Cerebellar nuclear complex (tissue), 1 donor: ENCODE data around the gene DIRAS2.
A peak's percentile ranks its signal among the peaks of the same experiment; 100 is the strongest.
"Not testable (repeated sequence)": the region's sequence is repeated elsewhere in the genome, so short reads cannot be mapped to it uniquely, and the experiment has no call there.

Source experiments
- DNase-seq, 2 experiments: peaks; one replicate each; lab custom pipeline; 2025; lab: John Stamatoyannopoulos, UW

DIRAS2 gene, protein sequence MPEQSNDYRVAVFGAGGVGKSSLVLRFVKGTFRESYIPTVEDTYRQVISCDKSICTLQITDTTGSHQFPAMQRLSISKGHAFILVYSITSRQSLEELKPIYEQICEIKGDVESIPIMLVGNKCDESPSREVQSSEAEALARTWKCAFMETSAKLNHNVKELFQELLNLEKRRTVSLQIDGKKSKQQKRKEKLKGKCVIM

DNA sequence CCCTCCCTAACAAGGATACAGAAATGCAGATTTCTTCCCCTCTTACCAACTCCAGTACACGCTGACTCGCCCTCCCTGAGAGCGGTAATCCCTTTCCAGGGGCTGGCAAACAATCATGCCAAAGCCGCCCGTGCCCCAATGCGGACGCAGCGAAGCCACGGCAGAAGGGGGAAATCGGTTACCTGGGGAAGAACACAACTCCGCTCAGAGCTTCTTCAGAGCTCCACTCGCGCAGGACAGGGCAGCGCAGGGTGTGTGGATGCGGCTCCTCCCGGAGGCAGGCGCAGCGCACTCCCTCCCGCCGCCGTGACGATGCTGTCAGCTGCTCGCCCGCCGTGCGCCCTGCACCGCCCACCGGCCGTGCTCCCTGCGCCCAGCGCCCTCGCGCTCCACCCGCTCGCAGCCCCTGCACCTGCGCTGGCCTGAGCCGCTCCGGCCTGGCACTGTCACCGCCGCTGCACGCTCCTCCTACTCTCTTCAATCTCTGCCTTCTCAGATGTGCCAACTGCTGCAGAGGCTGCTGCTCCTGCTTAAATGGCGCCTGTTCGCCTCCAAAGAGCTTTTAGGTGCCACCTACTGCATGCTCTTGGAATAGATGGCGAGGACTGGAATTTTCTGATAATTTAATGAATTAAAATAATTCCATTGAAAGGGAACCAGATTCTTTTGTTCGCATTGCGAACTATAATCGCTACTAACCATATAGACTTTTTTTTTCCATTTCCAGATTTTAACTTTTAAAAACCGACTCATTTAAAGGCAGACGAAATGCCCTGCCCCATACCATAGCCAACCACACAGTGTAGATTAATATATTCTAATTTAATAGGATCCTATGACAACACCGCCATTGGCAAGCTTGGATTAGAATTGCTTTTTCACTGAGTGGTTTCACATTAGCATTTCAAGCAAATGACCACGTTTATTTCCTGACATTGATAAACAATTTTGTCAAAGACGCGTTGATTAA, at the start of gene DIRAS2:
Gene DIRAS2, minus strand, starts transcription at position 255 of the 970 bp plus-strand sequence. CDS start 28,997 bp downstream, outside the sequence.
- peak; percentile 60 to 97 for DNase-seq

DNA sequence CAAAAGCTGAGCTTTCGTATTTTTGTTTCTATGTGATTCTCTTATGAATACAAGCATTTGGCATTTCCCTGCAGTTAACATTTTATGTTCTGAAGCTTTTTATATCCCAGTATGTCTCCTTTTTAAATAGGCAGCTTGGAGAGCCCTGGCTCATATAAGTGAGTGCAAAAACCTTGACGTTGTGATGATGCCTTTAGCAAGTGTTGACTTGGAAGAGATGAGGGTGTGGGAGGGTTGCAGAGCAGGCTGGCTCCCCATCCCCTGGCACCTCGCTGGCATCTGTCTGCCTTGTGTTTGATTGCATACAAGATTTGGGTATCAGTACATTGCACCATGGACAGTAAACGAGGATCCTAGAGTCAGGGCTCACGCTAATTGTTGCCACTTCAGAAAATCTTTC, 42.1 kb upstream of the DIRAS2 start:
- DNase-seq: no peak

DNA sequence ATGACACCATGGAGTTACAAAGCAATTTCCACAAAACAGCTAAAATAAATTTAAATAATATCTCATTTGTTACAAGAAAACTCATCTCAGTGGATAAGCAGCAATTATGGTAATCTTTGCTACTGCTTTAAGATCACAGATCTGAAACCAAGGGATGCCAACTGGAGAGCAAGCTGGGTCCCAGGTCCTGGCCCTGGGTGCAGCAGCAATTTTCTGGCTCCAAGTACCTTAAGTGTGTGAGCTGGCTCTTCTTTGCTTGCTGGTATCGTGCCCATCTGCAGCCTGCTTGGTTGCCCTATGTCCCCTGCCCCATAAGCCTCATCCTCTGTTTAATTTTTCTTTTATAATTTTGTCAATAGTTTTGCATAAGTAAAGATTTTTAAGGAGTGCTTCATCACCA, 41.5 kb upstream of the DIRAS2 start:
- DNase-seq: no peak

DNA sequence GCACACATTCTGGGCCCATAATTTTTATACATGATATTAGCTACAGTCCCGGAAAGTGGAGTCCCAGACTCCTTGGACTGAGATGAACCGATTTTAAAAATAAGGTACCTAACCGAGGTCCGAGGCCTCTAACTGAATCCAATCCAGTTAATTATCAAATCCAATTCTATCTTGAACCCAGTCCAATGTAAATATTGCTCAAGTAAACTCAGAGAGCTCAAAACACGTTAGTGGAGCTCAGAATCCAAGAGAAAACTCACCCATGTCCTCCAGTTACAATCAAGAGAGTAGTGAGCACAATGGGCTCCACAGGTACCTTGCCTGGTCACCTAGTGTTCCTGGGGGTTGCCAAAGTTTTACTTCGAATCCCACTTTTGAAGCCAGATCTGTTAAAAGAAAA, 37.9 kb upstream of the DIRAS2 start:
- no peak for DNase-seq

DNA sequence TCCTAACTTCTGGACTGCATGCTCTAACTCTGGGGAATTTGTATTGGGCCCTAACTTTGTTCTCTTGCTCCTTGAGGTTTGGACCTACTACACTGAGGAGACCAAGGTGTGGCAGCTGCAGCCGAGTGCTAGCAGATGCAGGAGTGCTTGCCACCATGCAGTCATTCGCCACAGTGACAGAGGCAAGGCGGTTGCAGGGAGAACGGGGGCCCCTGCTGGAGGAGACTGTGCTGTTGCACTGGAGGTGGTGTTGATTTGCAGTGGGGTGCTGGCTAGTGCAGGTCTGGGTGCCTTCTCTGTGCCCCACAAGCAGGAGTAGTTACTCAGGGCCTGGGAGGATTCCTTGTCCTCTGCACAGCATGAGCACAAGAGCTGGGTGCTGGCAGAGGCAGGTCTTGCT, 22.4 kb upstream of the DIRAS2 start:
- DNase-seq: no peak

DNA sequence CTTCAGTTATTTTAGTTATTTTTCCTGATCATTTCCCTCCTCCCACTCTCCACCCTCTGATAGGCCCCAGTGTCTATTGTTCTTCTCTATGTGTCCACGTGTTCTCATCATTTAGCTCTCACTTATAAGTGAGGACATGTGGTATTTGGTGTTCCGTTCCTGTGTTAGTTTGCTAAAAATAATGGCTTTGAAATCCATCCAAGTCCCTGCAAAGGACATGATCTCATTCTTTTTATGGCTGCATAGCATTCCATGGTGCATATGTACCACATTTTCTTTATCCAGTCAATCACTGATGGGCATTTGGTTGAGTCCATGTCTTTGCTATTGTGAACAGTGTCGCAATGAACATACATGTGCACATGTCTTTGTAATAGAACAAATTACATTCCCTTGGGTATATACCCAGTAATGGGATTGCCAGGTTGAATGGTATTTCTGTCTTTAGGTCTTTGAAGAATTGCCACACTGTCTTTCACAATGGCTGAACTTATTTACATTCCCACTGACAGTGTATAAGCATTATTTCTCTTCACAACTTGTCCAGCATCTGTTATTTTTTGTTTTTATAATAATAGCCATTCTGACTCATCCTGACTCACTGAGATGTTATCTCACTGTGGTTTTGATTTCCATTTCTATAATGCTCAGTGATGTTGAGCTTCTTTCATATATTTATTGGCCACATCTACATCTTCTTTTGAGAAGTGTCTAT, 17.2 kb upstream of the DIRAS2 start:
- no peak for DNase-seq

DNA sequence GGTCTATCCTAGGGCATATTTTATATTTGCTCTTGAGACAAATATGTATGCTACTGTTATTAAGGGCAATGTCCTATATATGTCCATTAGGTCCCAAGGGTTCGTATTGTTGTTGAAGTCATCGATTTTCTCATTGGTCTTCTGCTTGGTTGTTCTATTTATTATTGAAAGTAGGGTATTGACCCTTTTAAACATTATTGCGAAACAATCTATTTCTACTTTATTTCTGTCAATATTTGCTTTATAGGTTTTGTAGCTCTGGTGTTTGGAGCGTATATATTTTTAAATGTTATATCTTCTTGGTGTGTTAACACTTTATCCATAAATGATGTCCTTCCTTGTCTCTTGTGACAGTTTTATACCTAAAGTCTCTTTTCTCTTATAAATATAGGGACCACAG, 16.2 kb upstream of the DIRAS2 start:
- no peak for DNase-seq

DNA sequence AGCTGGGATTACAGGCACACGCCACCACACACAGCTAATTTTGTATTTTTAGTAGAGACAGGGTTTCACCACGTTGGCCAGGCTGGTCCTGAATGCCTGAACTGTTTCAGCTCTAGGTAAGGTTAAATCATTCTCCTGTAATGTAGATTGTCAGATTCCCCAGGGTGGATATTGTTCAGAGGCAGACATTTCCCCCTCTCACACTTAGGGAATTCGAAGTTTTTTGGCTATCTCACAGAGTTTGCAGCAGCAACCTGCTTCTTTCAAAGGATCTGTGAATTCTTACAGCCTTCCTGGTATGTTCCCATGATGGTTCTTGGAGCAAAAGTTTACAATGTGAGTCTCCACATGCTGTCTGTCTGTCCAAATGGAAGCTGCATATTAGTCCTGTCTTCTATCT, 15.6 kb upstream of the DIRAS2 start:
- no peak for DNase-seq

DNA sequence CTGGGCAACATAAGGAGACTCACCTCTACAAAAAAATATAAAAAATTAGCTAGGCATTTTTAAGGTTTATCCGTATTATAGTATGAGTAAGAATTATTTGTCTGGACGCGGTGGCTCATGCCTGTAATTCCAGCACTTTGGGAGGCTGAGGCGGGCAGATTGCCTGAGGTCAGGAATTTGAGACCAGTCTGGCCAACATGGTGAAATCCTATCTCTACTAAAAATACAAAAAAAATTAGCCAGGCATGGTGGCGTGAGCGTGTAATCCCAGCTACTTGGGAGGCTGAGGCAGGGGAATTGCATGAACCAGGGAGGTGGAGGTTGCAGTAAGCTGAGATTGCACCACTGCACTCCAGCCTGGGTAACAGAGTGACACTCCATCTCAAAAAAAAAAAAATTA, 14.3 kb upstream of the DIRAS2 start:
- not testable (repeated sequence) for DNase-seq

DNA sequence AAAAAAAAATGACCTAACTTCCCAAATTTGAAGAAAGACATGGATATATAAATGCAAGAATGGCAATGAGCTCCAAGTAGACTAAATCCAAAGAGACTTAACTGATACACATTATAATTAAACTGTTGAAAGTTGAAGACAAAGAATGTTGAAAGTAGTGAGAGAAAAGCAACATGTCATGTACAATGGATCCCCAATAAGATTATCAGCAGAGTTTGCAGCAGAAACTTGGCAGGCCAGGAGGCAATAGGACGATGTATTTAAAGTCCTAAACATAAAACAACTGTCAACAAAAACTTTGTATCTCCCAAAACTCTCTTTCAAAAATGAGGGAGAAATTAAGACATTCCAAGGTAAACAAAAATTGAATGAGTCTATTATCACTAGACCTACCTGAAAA, 8.6 kb upstream of the DIRAS2 start:
- DNase-seq: no peak

DNA sequence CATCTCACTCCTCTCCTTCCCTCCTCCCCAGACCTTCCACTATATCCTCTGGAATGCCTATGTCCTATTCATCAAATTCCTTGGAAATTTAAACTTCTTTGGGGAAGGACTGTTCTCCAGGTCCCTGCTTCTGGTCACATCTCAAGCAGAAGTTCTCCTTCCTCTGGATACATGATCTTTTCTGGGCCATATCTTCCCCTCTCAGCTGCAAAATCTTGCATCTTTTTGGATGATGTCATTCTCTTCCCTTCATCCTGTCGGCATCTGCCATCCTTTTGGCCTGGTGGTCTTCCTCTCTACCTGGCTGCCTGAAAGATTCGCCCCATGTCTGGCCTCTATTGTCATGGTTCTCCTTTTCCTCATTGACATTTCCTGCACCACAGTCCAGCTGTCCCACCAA, 5.2 kb upstream of the DIRAS2 start:
- DNase-seq: no peak

DNA sequence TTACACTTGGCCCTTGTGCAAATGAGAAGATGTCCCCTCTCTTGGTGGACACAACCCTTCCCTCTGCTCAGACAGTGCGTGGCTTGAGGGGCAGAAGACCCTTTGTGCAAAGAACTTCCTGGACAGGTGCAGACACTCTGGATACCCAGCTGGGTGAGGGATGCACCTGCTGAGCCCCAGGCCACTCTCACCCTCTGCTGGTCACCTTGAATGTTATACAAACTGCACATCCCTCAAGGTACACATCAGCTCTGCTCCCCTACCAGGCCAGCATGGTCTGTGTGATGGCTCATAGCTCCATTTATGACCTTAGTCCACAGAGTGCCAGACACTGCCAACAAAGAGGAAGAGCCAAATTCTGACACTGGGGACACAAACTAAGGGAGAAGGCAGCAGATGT, 3.1 kb upstream of the DIRAS2 start:
- DNase-seq: no peak

DNA sequence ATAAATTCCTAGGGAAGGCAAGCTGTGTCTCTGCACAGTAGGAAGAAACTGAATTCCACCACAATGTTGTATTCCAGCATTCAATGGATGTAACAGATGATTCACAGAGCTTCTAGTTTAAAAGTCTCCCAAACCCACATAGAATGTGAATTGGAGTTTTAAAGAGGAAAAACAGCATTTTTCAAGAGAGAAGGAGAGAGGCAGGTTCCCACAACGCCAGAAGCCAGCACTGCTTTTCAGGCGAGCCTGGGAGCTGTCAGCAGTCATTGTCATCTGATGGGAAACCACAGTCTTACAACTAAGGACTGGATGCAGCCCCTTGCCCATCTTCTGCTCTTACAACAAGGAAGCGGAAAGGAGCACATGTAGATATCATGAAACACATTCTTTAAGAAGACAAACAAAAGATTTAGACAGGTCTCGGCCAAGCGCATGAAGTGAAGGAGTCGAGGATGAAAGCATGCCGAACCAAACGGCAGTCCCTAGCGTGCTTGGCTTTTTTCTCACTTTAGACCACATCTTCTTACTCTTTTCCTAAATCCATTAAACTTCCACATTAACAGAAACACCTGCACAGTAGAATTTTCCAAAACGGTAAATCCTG, 638 bp downstream of the DIRAS2 start:
- DNase-seq: peak in 1 of 2 experiments; percentile 65

DNA sequence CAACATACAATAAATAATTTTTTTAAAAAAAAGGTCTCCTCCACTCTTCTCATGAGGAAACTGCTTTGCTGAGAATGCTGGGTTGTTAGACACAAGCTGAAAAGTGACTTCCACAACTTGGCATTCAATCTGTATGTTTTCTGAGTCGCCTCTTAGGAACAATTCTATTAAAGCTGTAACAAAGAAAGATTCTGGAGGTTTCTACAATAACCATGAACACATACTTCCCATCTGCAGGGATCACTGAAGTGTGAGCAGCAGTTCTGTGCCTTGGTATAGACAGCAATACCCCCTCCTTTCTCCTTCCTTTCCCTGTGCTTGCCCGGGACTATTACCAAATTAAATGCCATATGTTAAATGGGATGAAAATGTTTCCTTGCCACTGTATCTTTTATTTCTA, 1.5 kb downstream of the DIRAS2 start:
- DNase-seq: no peak

DNA sequence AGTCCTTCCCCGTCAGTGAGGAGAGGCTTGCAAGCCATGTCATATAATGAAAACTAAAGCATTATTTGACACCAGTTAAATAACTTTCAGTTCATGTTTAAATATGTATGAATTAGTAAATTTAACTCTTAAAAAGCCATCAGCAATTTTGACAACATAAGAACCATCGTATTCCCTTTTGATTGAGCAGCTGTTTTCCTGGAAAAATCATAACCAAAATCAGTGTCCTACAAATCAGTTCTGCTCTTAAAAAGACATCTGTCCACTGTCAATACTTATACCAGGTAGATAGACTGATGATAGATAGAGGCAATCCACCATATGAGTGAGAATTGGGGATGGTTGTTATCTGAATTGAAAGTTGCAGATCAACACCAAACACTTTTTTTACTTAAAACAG, 2.3 kb downstream of the DIRAS2 start:
- no peak for DNase-seq

DNA sequence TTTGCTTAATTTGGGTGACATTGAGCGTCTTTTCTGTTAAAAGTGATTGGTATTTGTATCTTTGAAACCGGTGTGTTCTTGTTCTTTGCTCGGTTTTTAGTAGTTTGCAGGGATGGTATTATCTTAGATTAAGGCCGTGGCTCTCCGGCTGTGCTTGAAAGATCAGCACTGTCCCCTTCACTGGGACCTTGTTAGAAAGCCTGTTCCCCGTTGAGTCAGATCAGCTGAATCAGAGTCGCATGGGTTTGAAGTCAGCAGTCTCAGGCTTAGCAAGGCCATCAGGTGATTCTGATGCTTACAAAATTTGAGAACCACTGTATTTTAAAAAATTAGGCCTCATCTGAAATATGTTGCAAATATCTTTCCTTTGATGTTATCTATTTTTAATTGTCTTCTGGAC, 5.0 kb downstream of the DIRAS2 start:
- no peak for DNase-seq

DNA sequence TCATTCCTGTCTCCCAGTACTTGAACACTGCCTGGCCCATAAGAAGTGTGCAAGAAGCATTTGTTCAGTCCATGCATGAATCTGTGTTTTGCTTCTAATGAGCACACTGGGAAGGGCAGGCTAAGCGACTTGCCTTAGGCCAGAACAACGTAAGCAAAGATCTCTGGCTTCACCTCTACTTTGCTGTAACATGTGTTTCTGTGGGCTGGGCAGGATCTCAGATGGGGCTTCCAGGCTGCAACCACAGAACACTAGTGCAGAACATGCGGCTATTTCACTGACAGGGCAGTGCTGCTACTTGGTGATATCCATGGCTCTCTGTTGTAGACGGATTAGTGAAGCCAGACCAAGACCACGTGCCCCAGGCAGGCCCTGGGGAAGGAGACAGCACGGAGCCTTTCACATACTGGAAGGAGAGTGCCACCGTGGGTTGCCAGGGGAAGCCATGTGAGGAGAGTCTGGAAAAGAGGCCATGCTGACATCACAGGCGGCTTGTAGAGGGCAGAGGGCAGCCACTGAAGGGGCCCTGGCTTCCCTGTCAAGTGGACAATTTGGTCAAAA, 9.9 kb downstream of the DIRAS2 start:
- DNase-seq: no peak

DNA sequence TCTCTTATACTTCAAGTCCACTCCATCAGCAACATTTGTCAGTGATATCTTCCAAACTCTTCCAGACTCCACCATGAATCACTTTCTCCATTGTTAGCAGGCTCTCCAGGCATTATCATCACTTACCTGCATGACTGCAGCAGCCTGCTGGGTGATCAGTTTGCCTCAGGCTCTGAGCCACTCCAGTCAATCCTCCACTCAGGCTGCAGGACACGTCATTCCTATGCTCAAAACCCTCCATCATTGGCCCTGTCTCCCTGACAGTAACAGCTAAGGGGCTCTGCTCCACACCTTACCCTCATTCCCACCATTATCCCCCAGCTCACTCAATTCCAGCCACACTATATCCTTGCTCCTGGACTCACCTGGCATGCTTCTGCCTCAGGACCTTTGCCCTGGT, 10.7 kb downstream of the DIRAS2 start:
- no peak for DNase-seq

DNA sequence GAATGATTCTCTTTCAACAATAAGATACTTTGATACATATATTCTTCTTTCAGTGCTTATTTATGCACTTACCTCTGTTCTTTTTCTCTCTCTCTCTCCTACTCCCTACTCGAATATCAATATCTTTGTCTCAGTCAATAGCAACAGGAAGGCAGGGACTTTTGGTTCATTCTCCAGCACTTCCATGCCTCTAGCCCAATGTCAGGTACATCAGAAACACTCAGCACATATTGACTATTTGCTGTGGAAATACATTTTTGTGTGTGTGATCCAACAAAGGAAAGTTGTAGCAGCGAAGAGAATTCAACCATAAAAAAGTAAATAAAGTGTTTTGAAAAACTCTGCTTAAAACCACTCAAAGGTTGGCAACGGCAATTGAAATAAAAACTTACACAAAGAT, 12.6 kb downstream of the DIRAS2 start:
- no peak for DNase-seq

DNA sequence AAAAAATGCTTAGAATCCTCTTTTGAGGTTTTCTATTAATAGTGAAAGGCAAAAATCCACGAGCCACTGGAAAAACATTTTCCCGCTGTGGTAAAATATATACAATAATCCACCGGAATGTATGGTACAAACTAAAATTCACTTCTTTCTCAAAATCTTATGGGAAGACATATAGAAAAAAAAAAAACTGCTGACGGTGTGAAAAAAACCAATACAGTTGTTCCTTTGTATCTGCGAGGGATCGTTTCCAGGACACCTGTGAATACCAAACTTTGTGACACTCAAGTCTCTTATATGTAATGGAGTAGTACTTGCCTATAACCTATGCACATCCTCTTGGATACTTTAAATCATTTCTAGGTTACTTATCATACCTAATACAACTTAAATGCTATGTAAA, 13.3 kb downstream of the DIRAS2 start:
- DNase-seq: no peak

DNA sequence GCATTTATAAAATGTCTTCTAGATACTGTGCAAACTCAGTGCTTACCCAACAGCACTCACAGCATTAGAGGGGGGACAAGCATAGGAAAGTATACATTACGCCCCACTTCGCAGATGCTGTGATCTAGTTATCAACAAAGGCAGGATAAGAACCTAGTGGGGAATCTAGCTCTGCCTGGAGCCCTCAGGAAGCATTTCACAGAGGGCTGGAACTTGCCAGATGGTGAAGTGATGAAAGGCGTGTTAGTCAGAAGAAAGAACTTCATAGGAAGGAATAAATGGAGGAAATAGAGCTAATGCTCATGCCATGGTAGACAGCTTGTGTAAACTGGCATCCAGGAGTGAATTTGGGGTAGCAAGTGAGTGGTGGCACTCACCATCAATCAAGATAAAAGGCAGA, 25.8 kb downstream of the DIRAS2 start:
- peak in 1 of 2 experiments; percentile 42 for DNase-seq

DNA sequence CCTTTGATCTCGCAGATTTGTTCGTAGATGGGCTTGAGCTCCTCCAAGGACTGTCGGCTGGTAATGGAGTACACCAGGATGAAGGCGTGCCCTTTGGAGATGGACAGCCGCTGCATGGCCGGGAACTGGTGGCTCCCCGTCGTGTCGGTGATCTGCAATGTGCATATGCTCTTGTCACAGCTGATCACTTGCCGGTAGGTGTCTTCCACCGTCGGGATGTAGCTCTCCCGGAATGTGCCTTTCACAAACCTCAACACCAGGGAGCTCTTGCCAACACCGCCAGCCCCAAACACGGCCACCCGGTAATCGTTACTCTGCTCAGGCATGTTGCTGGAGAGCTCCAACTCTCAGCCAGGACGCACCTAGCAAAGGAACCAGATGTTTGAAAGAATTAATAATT, 29.1 kb downstream of the DIRAS2 start:
- DNase-seq: no peak
